GM23338 (cell line): ENCODE results near the gene JAGN1.

Experiments used
- EZH2 ChIP-seq: fragments of 200-600 bp; sonication (generic); IDR thresholded peaks from one replicate; pipeline ENCODE4 v1.8.0; 2017; ENCODE audit warnings: antibody characterized with exemption, mild to moderate bottlenecking, low read depth; ENCODE audit not compliant: unreplicated experiment
- POLR2AphosphoS5 ChIP-seq: IDR thresholded peaks from 2 replicates; pipeline ENCODE4 v1.6.1; 2016; ENCODE audit warnings: antibody characterized with exemption, low read depth
- TF ChIP-seq, protein P1 (sequence below), 2 experiments: fragments of 200-600 bp in 1 of 2; sonication (generic) in 1 of 2; conservative IDR thresholded peaks; 2 replicates each; pipeline versions ENCODE4 v1.5.1 to v1.6.1; 2016 to 2017; ENCODE audit warnings: antibody characterized with exemption in 2 of 2, low read depth in 2 of 2, mild to moderate bottlenecking in 2 of 2, moderate library complexity in 1 of 2

DNA sequence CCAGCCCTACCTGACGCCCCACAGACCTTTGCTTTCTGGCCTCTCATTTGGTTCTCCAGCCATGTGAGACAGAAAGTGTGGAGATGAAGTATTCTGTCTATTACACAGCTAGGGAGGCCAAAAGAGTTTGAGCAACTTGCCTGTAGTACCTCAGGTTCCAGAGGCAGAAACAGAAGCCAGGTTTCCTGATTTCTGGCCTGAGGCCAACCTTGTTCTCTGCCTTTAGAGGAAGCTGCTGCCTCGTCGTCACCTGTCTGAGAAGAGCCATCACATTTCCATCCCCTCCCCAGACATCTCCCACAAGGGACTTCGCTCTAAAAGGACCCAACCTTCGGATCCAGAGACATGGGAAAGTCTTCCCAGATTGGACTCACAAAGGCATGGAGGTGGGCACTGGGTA, 16.1 kb downstream of the JAGN1 start:
- TF ChIP-seq EZH2 (no peak), POLR2AphosphoS5 (no peak)
- TF ChIP-seq, protein P1, sequence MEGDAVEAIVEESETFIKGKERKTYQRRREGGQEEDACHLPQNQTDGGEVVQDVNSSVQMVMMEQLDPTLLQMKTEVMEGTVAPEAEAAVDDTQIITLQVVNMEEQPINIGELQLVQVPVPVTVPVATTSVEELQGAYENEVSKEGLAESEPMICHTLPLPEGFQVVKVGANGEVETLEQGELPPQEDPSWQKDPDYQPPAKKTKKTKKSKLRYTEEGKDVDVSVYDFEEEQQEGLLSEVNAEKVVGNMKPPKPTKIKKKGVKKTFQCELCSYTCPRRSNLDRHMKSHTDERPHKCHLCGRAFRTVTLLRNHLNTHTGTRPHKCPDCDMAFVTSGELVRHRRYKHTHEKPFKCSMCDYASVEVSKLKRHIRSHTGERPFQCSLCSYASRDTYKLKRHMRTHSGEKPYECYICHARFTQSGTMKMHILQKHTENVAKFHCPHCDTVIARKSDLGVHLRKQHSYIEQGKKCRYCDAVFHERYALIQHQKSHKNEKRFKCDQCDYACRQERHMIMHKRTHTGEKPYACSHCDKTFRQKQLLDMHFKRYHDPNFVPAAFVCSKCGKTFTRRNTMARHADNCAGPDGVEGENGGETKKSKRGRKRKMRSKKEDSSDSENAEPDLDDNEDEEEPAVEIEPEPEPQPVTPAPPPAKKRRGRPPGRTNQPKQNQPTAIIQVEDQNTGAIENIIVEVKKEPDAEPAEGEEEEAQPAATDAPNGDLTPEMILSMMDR (conservative IDR thresholded peaks at IDR 0.05; ENCODE audit: low read depth in 2 of 2) = no peak
